Measurements from ENCODE around the gene SLC5A5. TPM values are rescaled to one million over a fixed set of nuclear protein-coding genes. Genes with fewer than 3 reads are reported as not detected.
A peak's percentile ranks its signal among the peaks of the same experiment; 100 is the strongest.
"Not testable (repeated sequence)": the region's sequence is repeated elsewhere in the genome, so short reads cannot be mapped to it uniquely, and the experiment has no call there.

Gene SLC5A5
- total RNA-seq, 2 experiments from 2014 or later: 1.7 to 2.0 TPM

DNA sequence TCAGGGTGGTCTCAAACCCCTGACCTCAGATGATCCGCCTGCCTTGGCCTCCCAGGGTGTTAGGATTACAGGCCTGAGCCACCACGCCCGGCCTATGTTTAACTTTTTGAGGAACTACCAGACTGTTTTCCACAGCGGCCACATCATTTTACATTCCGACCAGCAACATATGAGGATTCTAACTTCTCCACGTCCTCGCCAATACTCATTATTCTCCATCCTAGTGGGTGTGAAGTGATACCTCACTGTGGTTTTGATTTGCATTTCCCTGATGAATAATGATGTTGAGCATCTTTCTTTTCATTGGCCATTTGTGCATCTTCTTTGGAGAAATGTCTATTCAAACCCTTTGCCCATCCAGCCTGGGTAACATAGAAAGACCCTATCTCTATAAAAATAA, 14.8 kb downstream of the SLC5A5 start:
- Mint-ChIP-seq H3K36me3 (ENCODE audit: low read depth) (no peaks in the 10 kb centered on the region), H3K9me3 (no peaks in the 10 kb centered on the region)
- POLR2A ChIA-PET: no interaction called here

DNA sequence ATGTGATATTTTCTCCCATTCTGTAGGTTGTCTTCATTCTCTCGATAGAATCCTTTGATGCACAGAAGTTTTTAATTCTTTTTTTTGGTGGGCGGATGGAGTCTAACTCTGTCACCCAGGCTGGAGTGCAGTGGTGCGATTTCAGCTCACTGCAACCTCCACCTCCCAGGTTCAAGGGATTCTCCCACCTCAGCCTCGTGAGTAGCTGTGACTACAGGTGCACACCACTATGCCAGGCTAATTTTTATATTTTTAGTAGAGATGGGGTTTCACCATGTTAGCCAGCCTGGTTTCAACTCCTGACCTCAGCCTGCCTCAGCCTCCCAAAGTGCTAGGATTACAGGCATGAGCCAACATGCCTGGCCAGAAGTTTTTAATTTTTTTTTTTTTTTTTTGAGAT, 15.5 kb downstream of the SLC5A5 start:
- CTCF ChIA-PET; H3K27me3 Mint-ChIP-seq; H3K27ac Mint-ChIP-seq; H3K36me3 Mint-ChIP-seq (ENCODE audit: low read depth); POLR2A ChIA-PET; DNase-seq; H3K4me3 Mint-ChIP-seq; H3K9me3 Mint-ChIP-seq; H3K4me1 Mint-ChIP-seq: not testable (repeated sequence)

More for the DNA sequence above, 14.8 kb downstream of the SLC5A5 start:
- DNase-seq: no peak
- H3K27ac Mint-ChIP-seq: no peak overlapping the region
- no peaks in the 10 kb centered on the region for H3K27me3 Mint-ChIP-seq
- H3K4me3 Mint-ChIP-seq: no peak overlapping the region
- no peaks in the 10 kb centered on the region for H3K4me1 Mint-ChIP-seq
- CTCF ChIA-PET: no interaction called here

DNA sequence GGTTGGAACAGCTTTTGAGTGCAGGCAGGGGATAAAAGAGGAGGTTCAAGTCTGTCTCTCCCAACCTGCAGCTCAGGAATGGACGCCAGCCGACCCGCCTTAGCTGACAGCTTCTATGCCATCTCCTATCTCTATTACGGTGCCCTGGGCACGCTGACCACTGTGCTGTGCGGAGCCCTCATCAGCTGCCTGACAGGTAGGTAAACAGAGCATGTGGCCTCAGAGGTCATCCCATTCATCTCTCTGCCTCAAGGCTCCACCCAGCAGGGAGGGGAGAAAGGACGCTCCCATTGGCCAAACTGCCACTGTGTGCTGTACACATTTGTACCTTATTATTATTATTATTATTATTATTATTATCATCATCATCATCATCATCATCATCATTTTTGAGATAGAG, 16.5 kb downstream of the SLC5A5 start:
- CTCF ChIA-PET: no interaction called here
- no peak for DNase-seq
- Mint-ChIP-seq H3K27me3 (no peaks in the 10 kb centered on the region), H3K36me3 (ENCODE audit: low read depth) (no peaks in the 10 kb centered on the region), H3K4me1 (no peaks in the 10 kb centered on the region), H3K9me3 (no peaks in the 10 kb centered on the region), H3K27ac (no peak overlapping the region), H3K4me3 (no peak overlapping the region)
- POLR2A ChIA-PET: no interaction called here

DNA sequence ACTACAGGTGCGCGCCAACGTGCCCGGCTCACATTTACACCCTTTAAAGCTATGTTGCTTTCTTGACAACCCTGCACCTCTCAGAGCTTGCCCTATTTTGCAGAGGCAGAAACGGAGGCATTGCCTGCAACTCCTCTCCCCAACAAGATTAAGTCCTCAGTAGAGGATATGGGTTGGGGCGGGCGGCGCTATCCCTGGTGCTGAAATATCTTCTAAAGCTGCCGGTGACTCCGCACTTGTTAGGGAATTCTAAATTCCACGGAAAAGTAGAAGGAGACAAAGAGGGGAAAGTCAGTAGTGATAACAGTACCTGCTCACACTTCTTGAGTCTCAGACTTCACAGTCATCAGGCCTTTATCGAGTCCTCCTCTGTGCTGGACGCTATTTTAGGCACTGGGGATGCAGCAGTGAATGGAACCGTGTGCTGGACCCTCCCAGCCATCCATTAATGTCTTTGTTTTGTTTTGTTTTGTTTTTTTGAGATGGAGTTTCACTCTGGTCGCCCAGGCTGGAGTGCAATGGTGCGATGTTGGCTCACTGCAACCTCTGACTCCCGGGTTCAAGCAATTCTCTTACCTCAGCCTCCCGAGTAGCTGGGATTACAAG, 18.0 kb downstream of the SLC5A5 start:
- Mint-ChIP-seq H3K4me3 (no peak overlapping the region), H3K27ac (no peak overlapping the region), H3K36me3 (ENCODE audit: low read depth) (no peaks in the 10 kb centered on the region), H3K9me3 (no peaks in the 10 kb centered on the region), H3K4me1 (no peaks in the 10 kb centered on the region), H3K27me3 (no peaks in the 10 kb centered on the region)
- ChIA-PET POLR2A (no interaction called here), CTCF (no interaction called here)
- DNase-seq: peak; percentile 28

DNA sequence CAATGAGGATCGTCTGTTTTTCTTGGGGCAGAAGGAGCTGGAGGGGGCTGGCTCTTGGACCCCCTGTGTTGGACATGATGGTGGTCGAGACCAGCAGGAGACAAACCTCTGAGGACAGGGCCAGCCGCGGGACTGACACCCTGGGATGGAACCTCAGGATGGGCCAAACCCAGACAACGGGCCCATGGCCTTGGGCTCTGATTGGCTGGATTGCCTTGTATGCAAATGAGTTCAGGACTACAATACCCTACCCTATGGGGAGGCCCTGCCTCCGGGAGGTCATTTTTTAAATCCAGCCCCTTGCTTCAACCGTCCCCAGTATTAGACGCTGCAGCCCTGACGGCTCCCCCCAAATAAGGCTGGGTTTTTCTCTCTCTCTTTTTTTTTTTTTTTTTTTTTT, 22.0 kb downstream of the SLC5A5 start:
- ChIA-PET CTCF (no interaction called here), POLR2A (no interaction called here)

DNA sequence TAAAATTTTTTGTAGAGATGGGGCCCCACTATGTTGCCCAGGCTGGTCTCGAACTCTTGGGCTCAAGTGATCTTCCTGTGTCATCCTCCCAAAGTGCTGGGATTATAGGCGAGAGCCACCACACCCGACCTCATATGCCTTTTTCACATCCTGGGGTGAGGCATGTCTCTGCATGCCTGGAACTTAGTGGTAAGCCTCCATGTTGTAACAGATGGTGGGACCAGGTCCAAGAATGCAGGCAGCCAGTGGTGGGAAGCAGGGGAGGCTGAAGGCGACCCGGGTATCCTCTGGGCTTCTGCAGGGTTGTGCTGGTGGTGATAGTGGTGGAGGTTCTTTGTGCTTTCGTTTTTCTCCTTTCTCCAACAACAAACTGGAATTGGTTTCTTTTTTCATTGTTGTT, 31.0 kb downstream of the SLC5A5 start:
- ChIA-PET CTCF (no interaction called here), POLR2A (no interaction called here)
- no peak for DNase-seq
- Mint-ChIP-seq H3K27me3 (peaks cover 17% of the 10 kb centered on the region), H3K4me3 (no peak overlapping the region), H3K36me3 (ENCODE audit: low read depth) (no peaks in the 10 kb centered on the region), H3K27ac (no peak overlapping the region), H3K9me3 (no peaks in the 10 kb centered on the region), H3K4me1 (peaks cover 3% of the 10 kb centered on the region)

More for the DNA sequence above, 22.0 kb downstream of the SLC5A5 start:
- DNase-seq: no peak
- Mint-ChIP-seq H3K9me3 (no peaks in the 10 kb centered on the region), H3K4me3 (no peak overlapping the region), H3K27ac (no peak overlapping the region), H3K27me3 (no peaks in the 10 kb centered on the region), H3K36me3 (ENCODE audit: low read depth) (no peaks in the 10 kb centered on the region), H3K4me1 (no peaks in the 10 kb centered on the region)

DNA sequence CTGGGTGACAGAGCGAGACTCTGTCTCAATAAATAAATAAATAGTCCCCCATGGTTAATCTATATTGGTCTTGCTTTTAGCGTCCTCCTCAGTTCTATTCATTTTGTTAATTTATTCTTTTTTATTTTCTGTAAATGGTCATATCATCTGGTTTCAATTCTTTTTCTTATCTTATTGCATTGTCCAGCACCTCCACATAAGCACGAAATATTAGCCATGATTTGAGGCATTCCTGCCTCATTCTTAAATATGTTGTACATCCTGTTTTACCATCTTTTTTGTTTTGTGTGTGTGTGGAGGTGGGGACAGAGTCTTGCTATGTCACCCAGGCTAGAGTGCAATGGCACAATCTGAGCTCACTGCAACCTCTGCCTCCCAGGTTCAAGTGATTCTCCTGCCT, 36.5 kb downstream of the SLC5A5 start:
- Mint-ChIP-seq H3K9me3 (peaks cover 8% of the 10 kb centered on the region), H3K4me1 (no peaks in the 10 kb centered on the region), H3K4me3 (no peak overlapping the region), H3K27ac (no peak overlapping the region), H3K36me3 (ENCODE audit: low read depth) (no peaks in the 10 kb centered on the region), H3K27me3 (peaks cover 2% of the 10 kb centered on the region)
- no peak for DNase-seq
- POLR2A ChIA-PET: no interaction called here
- CTCF ChIA-PET: interaction anchor here (0.9 kb wide), 1 partner anchor 49 kb away, joined by 3 read pairs; no protein-coding TSS in a partner anchor

DNA sequence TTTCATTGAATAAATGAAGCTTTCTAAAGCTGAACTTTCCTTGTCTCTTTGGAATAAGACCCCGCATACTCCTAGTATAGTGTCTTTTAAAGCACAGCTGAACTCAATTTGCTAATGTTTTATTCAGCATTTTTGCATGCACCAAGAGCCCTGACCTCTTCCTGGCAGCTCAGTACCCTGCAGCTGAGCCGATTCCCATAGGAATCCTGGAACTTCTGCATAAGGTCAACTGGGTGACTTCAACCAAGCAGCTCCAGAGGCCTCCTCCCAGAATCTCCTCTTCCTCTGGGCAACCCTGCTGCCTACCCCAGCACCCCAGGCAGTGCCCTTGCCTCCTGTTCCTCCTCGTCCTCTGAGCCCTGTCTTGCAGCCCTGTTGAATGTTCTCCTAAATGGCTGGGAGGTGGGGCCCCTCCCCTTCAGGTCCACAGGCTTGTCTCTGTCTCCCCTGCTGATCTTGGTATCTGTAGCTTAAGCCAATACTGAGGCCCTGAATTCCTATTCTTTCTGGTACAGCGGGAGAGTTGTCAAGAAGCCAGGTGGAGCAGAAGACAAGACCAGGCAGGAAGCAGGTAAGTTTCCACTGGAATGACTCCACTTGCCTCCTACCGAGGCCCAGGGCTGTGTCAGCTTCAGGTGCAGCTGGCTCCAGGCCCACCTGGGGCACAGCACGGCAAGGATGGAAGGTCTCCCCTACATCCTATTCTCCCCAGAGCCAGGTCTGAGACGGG, 37.4 kb downstream of the SLC5A5 start:
- Mint-ChIP-seq H3K4me1 (no peaks in the 10 kb centered on the region), H3K27ac (no peak overlapping the region), H3K9me3 (peaks cover 13% of the 10 kb centered on the region), H3K27me3 (peaks cover 2% of the 10 kb centered on the region), H3K4me3 (no peak overlapping the region), H3K36me3 (ENCODE audit: low read depth) (no peaks in the 10 kb centered on the region)
- DNase-seq: no peak
- POLR2A ChIA-PET: interaction anchor here (0.6 kb wide), 1 partner anchor 353 kb away, joined by 3 read pairs; no protein-coding TSS in a partner anchor
- CTCF ChIA-PET: interaction anchor here (0.6 to 0.9 kb wide), 3 partner anchors 12 to 69 kb away, joined by 3 to 4 read pairs (median 3); no protein-coding TSS in a partner anchor

DNA sequence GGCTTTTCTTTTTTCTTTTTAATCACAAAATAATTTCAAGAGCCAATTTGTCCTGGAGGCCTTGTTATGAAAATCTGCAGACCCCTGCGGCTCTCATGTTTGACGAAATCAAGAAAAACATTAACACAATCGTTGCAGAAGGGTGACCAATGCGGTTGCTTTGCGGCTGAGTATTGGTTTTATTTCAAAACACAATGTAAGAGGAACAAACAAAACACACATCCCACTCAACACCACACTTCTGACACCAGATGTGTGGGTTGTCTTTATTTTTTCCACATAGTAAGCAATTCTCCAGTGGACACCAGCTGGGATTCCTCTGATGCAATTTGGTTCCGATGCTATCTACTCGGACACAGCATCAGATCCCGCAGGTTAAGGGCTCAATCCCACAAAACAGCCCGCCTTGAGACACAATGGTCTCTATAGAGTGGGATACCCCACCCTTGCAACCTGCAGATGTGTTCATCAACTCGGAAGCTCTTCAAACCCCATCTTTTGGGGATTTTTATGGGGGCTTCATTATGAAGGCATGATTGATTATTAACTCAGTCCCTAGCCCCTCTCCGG, 39.1 kb downstream of the SLC5A5 start:
- CTCF ChIA-PET: no interaction called here
- no peak for DNase-seq
- POLR2A ChIA-PET: no interaction called here
- Mint-ChIP-seq H3K36me3 (ENCODE audit: low read depth) (no peaks in the 10 kb centered on the region), H3K4me1 (no peaks in the 10 kb centered on the region), H3K27me3 (peaks cover 2% of the 10 kb centered on the region), H3K4me3 (no peak overlapping the region), H3K9me3 (peaks cover 13% of the 10 kb centered on the region), H3K27ac (no peak overlapping the region)

DNA sequence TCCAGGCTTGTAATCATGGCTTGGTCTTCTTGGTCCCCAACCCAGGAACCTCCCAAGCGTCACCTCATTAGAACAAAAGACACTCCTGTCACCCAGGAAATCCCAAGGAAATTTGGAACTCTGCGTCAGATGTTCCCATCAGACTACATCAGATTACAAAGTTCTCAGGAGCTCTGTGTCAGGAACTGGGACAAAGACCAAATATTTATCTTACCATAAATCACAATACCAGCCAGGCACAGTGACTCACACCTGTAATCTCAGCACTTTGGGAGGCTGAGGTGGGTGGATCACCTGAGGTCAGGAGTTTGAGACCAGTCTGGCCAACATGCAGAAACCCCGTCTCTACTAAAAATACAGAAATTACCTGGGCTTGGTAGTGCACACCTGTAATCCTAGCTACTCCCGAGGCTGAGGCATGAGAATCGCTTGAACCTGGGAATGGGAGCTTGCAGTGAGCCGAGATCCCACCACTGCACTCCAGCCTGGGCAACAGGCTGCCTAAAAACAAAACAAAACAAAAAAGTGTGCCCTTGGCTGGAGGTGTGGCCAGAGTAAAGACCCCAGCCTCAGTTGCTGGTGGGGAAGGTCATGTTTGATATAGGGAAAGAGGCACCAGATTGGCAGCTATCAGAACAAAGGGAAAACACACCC, 44.3 kb downstream of the SLC5A5 start:
- ChIA-PET POLR2A (interaction anchor here (0.7 kb wide), 1 partner anchor 10 kb away, joined by 3 read pairs; no protein-coding TSS in a partner anchor), CTCF (interaction anchor here (1.4 kb wide), 1 partner anchor 15 kb away, joined by 3 read pairs; no protein-coding TSS in a partner anchor)
- DNase-seq: no peak
- Mint-ChIP-seq H3K27ac (no peak overlapping the region), H3K9me3 (peaks cover 5% of the 10 kb centered on the region), H3K4me1 (no peaks in the 10 kb centered on the region), H3K27me3 (peaks cover 2% of the 10 kb centered on the region), H3K4me3 (no peak overlapping the region), H3K36me3 (ENCODE audit: low read depth) (no peaks in the 10 kb centered on the region)

DNA sequence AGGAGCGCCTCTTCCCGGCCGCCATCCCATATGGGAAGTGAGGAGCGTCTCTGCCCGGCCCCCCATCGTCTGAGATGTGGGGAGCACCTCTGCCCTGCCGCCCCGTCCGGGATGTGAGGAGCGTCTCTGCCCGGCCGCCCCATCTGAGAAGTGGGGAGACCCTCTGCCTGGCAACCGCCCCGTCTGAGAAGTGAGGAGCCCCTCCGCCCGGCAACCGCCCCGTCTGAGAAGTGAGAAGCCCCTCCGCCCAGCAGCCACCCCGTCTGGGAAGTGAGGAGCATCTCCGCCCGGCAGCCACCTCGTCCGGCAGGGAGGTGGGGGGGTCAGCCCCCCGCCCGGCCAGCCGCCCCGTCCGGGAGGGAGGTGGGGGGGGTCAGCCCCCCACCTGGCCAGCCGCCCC, 46.4 kb downstream of the SLC5A5 start:
- DNase-seq; CTCF ChIA-PET; H3K27me3 Mint-ChIP-seq; H3K9me3 Mint-ChIP-seq; POLR2A ChIA-PET; H3K36me3 Mint-ChIP-seq (ENCODE audit: low read depth); H3K4me1 Mint-ChIP-seq; H3K4me3 Mint-ChIP-seq; H3K27ac Mint-ChIP-seq: not testable (repeated sequence)

DNA sequence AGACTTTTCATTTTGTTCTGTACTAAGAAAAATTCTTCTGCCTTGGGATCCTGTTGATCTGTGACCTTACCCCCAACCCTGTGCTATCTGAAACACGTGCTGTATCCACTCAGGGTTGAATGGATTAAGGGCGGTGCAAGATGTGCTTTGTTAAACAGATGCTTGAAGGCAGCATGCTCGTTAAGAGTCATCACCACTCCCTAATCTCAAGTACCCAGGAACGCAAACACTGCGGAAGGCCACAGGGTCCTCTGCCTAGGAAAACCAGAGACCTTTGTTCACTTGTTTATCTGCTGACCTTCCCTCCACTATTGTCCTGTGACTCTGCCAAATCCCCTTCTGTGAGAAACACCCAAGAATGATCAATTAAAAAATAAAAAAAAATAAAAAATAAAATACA, 47.4 kb downstream of the SLC5A5 start:
- H3K27me3 Mint-ChIP-seq; POLR2A ChIA-PET; H3K36me3 Mint-ChIP-seq (ENCODE audit: low read depth); H3K9me3 Mint-ChIP-seq; H3K4me1 Mint-ChIP-seq; DNase-seq; H3K4me3 Mint-ChIP-seq; H3K27ac Mint-ChIP-seq: not testable (repeated sequence)
- CTCF ChIA-PET: interaction anchor here (2.1 kb wide), 1 partner anchor 60 kb away, joined by 7 read pairs; the partner anchor contains the start of gene RPL18A

DNA sequence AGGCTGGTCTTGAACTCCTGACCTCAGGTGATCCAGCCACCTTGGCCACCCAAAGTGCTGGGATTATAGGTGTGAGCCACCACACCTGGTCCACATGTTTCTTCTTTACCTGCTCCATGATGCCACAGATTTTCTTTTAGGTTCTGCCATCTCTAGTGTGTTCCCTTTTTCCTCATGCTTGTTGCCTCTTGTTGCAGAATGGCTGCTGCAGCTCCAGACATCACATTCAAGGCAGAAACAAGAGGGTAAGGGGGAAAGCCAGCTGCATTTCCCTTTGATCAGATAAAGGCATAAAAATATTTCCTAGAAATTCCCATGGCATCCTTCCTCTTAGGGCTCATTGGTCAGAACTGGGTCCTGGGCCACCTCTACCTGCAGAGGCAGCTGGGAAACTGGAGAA, 48.8 kb downstream of the SLC5A5 start:
- no peaks in the 10 kb centered on the region for H3K4me1 Mint-ChIP-seq
- POLR2A ChIA-PET: no interaction called here
- H3K4me3 Mint-ChIP-seq: no peak overlapping the region
- CTCF ChIA-PET: interaction anchor here (0.5 to 2.1 kb wide), 4 partner anchors 8 to 61 kb away, joined by 3 to 7 read pairs (median 4); partner anchors contain the start of genes CCDC124 and RPL18A
- H3K27me3 Mint-ChIP-seq: peaks cover 2% of the 10 kb centered on the region
- H3K27ac Mint-ChIP-seq: no peak overlapping the region
- H3K36me3 Mint-ChIP-seq (ENCODE audit: low read depth): no peaks in the 10 kb centered on the region
- H3K9me3 Mint-ChIP-seq: no peaks in the 10 kb centered on the region
- DNase-seq: no peak

Measured in activated CD4-positive, alpha-beta memory T cell treated with anti-CD3 and anti-CD28 coated beads, Interleukin-2, amount 10 ng/mL, durations not matched to agents 7 days and 5 days (primary cell).